GM12865 (cell line): ENCODE measurements around the gene GPR157.

ENCODE experiments used
- DNase-seq: peaks from one replicate; pipeline ENCODE4 v3.0.0; 2010; ENCODE audit warnings: low read depth
- H3K4me3 ChIP-seq: 2 replicates; pipeline ENCODE4 v1.5.1; 2011; ENCODE audit warnings: mild to moderate bottlenecking, low read depth, low read length, control low read depth
- CTCF ChIP-seq: IDR thresholded peaks from 2 replicates; pipeline ENCODE4 v1.5.1; 2011; ENCODE audit warnings: low read length, control low read depth, low read depth, inconsistent platforms; ENCODE audit not compliant: insufficient read depth; ENCODE audit errors: missing control alignments

GPR157 gene

GRCh38 chr1:9115351-9116205 is 13.3 kb downstream of the GPR157 start:
- DNase-seq = peak; percentile 49
- no peak overlapping the region for H3K4me3 ChIP-seq
- no peak for TF ChIP-seq CTCF

- no peak overlapping the region for H3K4me3 ChIP-seq
- TF ChIP-seq CTCF = no peak
- DNase-seq = no peak
Observed at GRCh38 chr1:9112961-9113880, 15.7 kb downstream of the GPR157 start.

- no peak overlapping the region for H3K4me3 ChIP-seq
- DNase-seq = peak; percentile 88
- no peak for TF ChIP-seq CTCF
Observed at GRCh38 chr1:9111957-9112356, 16.9 kb downstream of the GPR157 start.

GRCh38 chr1:9111357-9111691 is 17.6 kb downstream of the GPR157 start:
- TF ChIP-seq CTCF = no peak
- DNase-seq = no peak
- no peak overlapping the region for H3K4me3 ChIP-seq

- peak; percentile 93 for TF ChIP-seq CTCF
- H3K4me3 ChIP-seq = no peak overlapping the region
- DNase-seq = peak; percentile 96
Observed at GRCh38 chr1:9110669-9111356, 18.1 kb downstream of the GPR157 start.

GRCh38 chr1:9108056-9108665 is 20.7 kb downstream of the GPR157 start:
- H3K4me3 ChIP-seq = no peak overlapping the region
- no peak for DNase-seq
- no peak for TF ChIP-seq CTCF
